GM19438 (cell line): ENCODE data around the gene SNTB2.
"Not testable (repeated sequence)": the region's sequence is repeated elsewhere in the genome, so short reads cannot be mapped to it uniquely, and the experiment has no call there.

Source experiments
- ATAC-seq: cut with Tn5 transposase; IDR thresholded peaks from one replicate; pipeline ENCODE4 v1.9.1; 2021; ENCODE audit warnings: low read depth; ENCODE audit not compliant: unreplicated experiment

The SNTB2 gene

DNA sequence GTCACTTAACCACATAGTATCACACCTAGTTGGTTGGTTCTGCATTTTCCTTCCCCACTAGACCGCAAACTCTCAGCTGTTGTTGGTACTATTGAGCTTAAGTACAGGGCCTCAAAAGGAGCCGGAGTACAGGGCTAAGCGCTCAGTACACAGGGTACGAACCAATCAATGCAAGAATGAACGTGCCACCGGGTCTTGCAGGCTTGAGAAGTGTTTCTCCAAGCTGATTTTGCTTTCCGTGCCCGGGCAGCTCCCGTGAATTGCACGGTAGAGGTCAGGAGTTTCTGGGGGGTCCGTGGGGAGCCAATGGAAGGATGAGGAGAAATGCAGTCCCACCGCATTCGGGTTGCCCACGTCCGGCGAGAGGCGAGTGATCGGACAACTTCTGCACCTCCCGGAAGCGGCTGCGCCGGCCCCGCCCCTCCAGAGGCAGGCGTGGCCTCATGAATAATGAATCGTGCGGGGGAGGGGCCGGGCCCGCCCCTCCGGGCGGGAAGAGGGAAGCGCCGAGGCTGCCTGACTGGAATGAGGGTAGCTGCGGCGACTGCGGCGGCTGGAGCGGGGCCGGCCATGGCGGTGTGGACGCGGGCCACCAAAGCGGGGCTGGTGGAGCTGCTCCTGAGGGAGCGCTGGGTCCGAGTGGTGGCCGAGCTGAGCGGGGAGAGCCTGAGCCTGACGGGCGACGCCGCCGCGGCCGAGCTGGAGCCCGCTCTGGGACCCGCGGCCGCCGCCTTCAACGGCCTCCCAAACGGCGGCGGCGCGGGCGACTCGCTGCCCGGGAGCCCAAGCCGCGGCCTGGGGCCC, at the start of gene SNTB2:
Gene SNTB2, plus strand, starts transcription at position 523 of the 804 bp plus-strand sequence. Its CDS starts 3 bp downstream, at position 526.
- peak; percentile 84 for ATAC-seq

- ATAC-seq: no peak
Measured at GRCh38 chr16:69138608-69139007, 48.4 kb upstream of the SNTB2 start.

GRCh38 chr16:69139464-69139863, 47.5 kb upstream of the SNTB2 start:
- ATAC-seq: not testable (repeated sequence)

DNA sequence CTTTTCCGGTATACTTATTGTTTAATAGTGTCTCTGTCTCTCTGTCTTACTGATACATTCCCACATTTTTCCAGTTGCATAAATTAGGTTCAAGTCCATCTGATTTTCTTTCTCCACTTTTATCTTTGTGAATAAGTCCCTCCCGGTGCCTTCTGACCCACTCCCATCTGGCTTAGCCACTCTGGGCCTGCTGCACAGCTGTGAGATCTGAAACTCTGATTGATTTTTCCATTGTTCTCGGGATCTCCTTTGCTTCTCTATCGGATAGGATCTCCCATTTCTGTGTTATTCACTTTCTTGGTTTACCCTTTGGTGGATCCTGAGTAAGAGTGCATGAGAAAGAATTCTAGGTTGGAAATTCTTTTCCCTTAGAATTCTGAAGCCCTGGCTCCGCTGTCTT, 46.0 kb upstream of the SNTB2 start:
- no peak for ATAC-seq

- no peak for ATAC-seq
Measured at GRCh38 chr16:69141936-69142335, 45.0 kb upstream of the SNTB2 start.

- no peak for ATAC-seq
Measured at GRCh38 chr16:69143116-69143515, 43.8 kb upstream of the SNTB2 start.

GRCh38 chr16:69145658-69146057, 41.3 kb upstream of the SNTB2 start:
- ATAC-seq: no peak

- ATAC-seq: not testable (repeated sequence)
Measured at GRCh38 chr16:69149621-69150020, 37.3 kb upstream of the SNTB2 start.

DNA sequence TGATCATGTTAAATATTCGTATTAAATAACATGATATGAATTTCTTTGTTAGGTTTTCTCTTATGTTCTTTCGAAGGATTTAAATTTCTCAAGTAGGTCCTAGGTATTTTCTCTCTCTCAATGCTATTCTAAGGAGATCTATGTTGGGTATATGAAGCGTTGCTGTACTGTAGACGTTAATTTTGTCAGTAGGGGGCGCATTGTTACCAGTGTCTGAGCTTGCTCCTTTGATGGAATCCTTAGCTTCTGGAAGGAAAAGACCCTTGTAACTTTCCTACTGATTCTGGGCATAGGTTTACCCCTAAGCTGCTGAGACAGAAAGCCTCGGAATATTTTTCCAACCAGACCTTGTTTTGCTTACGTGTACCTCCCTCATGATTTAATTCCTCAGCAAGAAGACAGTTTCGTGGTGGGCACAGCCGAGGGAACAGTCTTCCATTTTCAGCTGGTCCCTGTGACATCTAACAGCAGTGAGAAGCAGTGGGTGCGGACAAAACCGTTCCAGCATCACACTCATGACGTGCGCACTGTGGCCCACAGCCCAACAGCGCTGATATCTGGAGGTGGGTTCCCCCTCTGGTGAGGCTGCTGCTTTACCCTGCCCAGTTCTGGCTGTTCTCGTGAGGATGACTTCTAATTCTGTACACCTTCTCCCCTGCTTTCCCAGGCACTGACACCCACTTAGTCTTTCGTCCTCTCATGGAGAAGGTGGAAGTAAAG, 36.7 kb upstream of the SNTB2 start:
- no peak for ATAC-seq

GRCh38 chr16:69157196-69157595, 29.8 kb upstream of the SNTB2 start:
- no peak for ATAC-seq

- no peak for ATAC-seq
Measured at GRCh38 chr16:69160192-69160591, 26.8 kb upstream of the SNTB2 start.

GRCh38 chr16:69165584-69165983, 21.4 kb upstream of the SNTB2 start:
- ATAC-seq: no peak

DNA sequence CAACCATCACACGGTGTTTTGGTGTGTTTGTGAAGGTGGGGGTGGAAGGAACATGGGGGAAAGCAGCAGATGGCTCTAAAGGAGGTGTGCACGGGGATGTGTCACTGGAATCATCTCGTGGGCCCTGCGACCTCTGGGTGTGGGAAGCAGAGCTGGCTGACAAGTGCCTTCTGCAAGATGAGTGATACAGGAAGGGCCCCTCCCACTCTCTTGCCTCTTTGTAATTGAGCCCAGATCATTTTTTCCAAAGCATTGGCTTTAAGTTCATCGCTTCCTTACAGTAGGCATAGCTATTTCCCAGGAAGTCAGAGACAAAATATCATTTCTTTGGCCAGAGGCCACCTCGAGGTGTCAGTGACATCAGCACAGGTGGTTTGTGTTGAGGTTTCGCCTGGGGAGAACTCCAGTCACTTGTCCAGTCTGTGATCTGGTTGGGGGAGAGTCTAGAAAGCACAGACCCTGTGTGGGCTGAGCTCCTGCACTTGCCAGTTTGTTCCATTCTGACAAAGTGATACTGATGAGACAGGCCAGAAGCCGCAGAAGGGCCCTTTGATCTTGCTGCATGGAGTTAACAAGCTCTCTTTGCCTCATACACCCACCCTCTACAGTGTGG, 20.6 kb upstream of the SNTB2 start:
- no peak for ATAC-seq

GRCh38 chr16:69166946-69167930, 19.7 kb upstream of the SNTB2 start:
- ATAC-seq: no peak

DNA sequence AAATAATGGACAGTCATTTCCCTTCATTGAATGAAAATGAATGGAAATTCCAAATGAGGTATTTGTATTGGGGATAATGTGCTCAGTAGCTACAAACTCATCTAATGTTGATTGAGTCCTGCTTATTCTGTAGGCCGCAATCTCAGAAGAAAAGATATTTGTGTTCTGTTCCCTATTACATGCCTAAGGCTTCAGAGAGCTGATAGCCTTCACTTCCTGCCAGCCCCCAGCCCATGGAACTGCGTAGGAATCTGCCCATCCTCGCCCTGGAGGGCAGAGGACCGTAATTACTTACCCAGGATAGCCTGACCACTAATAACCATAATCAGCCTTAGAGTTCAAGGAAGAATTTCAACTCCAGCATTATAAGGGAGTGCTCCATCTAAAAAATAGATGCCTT, 17.9 kb upstream of the SNTB2 start:
- ATAC-seq: no peak

GRCh38 chr16:69169607-69170352, 17.2 kb upstream of the SNTB2 start:
- no peak for ATAC-seq

DNA sequence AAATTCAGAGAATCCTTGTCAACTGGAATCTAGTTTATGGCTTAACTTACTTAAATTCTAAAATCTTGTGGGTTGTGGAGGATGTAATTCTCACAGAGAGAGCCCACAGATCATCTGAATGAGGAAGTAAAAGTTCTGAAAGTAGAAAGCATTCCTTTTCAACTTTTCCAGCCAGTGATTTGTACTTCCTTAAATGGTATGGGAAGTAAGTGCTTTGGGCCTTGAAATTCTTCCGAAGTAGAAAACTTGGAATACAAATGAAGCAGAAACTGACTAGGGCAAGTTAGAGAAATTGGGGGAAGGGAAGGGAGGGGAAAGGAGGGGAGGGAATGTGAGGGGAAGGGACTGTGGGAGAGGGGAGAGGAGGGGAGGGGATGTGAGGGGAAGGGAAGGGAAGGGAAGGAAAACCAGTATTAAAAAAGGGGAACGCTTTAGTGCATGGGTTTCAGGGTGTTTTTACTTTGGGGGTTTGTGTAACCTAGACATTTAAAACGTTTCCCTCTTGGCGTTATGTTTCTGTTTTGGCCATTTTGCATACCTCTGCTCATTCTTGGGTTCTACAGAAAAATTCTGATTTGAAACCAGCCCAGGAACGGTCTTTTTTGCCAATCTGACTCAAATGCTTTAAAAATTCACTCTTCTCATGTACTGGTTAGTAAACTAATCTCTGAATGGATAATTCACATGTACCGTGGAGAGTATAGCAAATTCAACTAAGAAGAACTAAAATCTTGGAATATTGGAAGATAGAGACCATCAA, 15.5 kb upstream of the SNTB2 start:
- no peak for ATAC-seq

GRCh38 chr16:69176033-69176800, 10.7 kb upstream of the SNTB2 start:
- no peak for ATAC-seq
